Mesenchymal stem cell (in vitro differentiated cells and primary cell): ENCODE measurements around the gene PTPRD.

Experiments used
- DNase-seq: peaks from one replicate; pipeline ENCODE4 v3.0.0-alpha.2; 2013
- H2AFZ ChIP-seq: one replicate; pipeline ENCODE4 v1.6.1; 2013; ENCODE audit warnings: low read depth, mild to moderate bottlenecking, control low read depth, inconsistent platforms, low read length, moderate library complexity
- H2AK5ac ChIP-seq: 2 replicates; pipeline ENCODE4 v1.6.1; 2013; ENCODE audit warnings: low read length, moderate library complexity, mild to moderate bottlenecking, inconsistent platforms; ENCODE audit not compliant: severe bottlenecking
- H2BK120ac ChIP-seq: one replicate; pipeline ENCODE4 v1.6.1; 2013; ENCODE audit warnings: low read depth, mild to moderate bottlenecking, inconsistent platforms, low read length, moderate library complexity
- H2BK12ac ChIP-seq, 2 experiments: one replicate each; pipeline ENCODE4 v1.6.1; 2013; ENCODE audit warnings: inconsistent platforms in 2 of 2, low read length in 2 of 2, mild to moderate bottlenecking in 2 of 2, moderate library complexity in 2 of 2, control low read depth in 1 of 2
- H2BK15ac ChIP-seq: one replicate; pipeline ENCODE4 v1.6.1; 2013; ENCODE audit warnings: mild to moderate bottlenecking, low read depth, inconsistent platforms; ENCODE audit not compliant: poor library complexity, severe bottlenecking
- H2BK5ac ChIP-seq: 2 replicates; pipeline ENCODE4 v1.6.1; 2013; ENCODE audit warnings: low read depth, mild to moderate bottlenecking, low read length, control low read depth, inconsistent platforms; ENCODE audit not compliant: poor library complexity, severe bottlenecking
- H3K14ac ChIP-seq, 2 experiments: one replicate each; pipeline ENCODE4 v1.6.1; 2013; ENCODE audit warnings: inconsistent platforms in 2 of 2, low read length in 2 of 2, control low read depth in 1 of 2, mild to moderate bottlenecking in 1 of 2, moderate library complexity in 1 of 2
- H3K18ac ChIP-seq, 2 experiments: one replicate each; pipeline ENCODE4 v1.6.1; 2013; ENCODE audit warnings: inconsistent platforms in 2 of 2, low read length in 2 of 2, control low read depth in 1 of 2, low read depth in 1 of 2, mild to moderate bottlenecking in 1 of 2
- H3K23ac ChIP-seq, 2 experiments: one replicate each; pipeline ENCODE4 v1.6.1; 2013; ENCODE audit warnings: inconsistent platforms in 2 of 2, low read length in 2 of 2, mild to moderate bottlenecking in 2 of 2, moderate library complexity in 2 of 2, control low read depth in 1 of 2
- H3K27ac ChIP-seq: 2 replicates; pipeline ENCODE4 v1.5.1; 2013; ENCODE audit warnings: mild to moderate bottlenecking, moderate library complexity, low read length, control low read depth, inconsistent platforms; ENCODE audit not compliant: poor library complexity, severe bottlenecking
- H3K27me3 ChIP-seq, 2 experiments: 2 replicates each; pipeline versions ENCODE4 v1.6.1 to v1.7.0; 2013; ENCODE audit warnings: low read length in 2 of 2, mild to moderate bottlenecking in 2 of 2, moderate library complexity in 2 of 2, control low read depth in 1 of 2, inconsistent platforms in 1 of 2; ENCODE audit not compliant: control insufficient read depth in 1 of 2, insufficient read depth in 1 of 2
- H3K36me3 ChIP-seq, 2 experiments: 2 replicates each; pipeline versions ENCODE4 v1.6.1 to v1.7.0; 2013; ENCODE audit warnings: low read length in 2 of 2, control low read depth in 1 of 2, inconsistent platforms in 1 of 2, low read depth in 1 of 2, mild to moderate bottlenecking in 1 of 2; ENCODE audit not compliant: insufficient read depth in 2 of 2, control insufficient read depth in 1 of 2
- H3K4ac ChIP-seq, 2 experiments: one replicate each; pipeline ENCODE4 v1.6.1; 2013; ENCODE audit warnings: inconsistent platforms in 2 of 2, low read length in 2 of 2, mild to moderate bottlenecking in 2 of 2, moderate library complexity in 2 of 2, control low read depth in 1 of 2, low read depth in 1 of 2
- H3K4me1 ChIP-seq: 2 replicates; pipeline ENCODE4 v1.6.1; 2013; ENCODE audit warnings: low read depth, low read length, control low read depth; ENCODE audit not compliant: control insufficient read depth, insufficient read depth
- H3K4me2 ChIP-seq: 2 replicates; pipeline ENCODE4 v1.6.1; 2013; ENCODE audit warnings: low read length, mild to moderate bottlenecking, inconsistent platforms; ENCODE audit not compliant: poor library complexity, severe bottlenecking
- H3K4me3 ChIP-seq, 2 experiments: 2 replicates each; pipeline versions ENCODE4 v1.5.1 to v1.7.0; 2013; ENCODE audit warnings: low read length in 2 of 2, mild to moderate bottlenecking in 2 of 2, control low read depth in 1 of 2, low read depth in 1 of 2; ENCODE audit not compliant: insufficient read depth in 1 of 2
- H3K79me1 ChIP-seq: replicated peaks from 2 replicates; pipeline ENCODE4 v1.6.1; 2013; ENCODE audit warnings: mild to moderate bottlenecking, control low read depth, low read length, inconsistent platforms; ENCODE audit not compliant: poor library complexity, severe bottlenecking
- H3K9ac ChIP-seq: 2 replicates; pipeline ENCODE4 v1.7.0; 2013; ENCODE audit warnings: mild to moderate bottlenecking, low read length, moderate library complexity
- H3K9me3 ChIP-seq: 2 replicates; pipeline ENCODE4 v1.7.0; 2013; ENCODE audit warnings: mild to moderate bottlenecking, low read length; ENCODE audit not compliant: control insufficient read depth
- H4K8ac ChIP-seq: one replicate; pipeline ENCODE4 v1.6.1; 2013; ENCODE audit warnings: inconsistent platforms, mild to moderate bottlenecking, low read length, moderate library complexity
- H4K91ac ChIP-seq: one replicate; pipeline ENCODE4 v1.6.1; 2013; ENCODE audit warnings: mild to moderate bottlenecking, low read length, inconsistent platforms
- WGBS: methylation state at CpG from one replicate; pipeline ENCODE4 v1.1.7; 2013; ENCODE audit warnings: mixed read lengths; 5-methylcytosine and 5-hydroxymethylcytosine counted together

PTPRD gene

GRCh38 chr9:9396518-9396917 is 1216.3 kb downstream of the PTPRD start:
- no peak overlapping the region for H4K91ac ChIP-seq
- no peak overlapping the region for H2BK5ac ChIP-seq
- no peak overlapping the region for H3K23ac ChIP-seq
- no peaks in the 10 kb centered on the region for H3K36me3 ChIP-seq
- H3K79me1 ChIP-seq, result no peaks in the 10 kb centered on the region
- H3K9ac ChIP-seq, result no peak overlapping the region
- H3K4me1 ChIP-seq, result no peaks in the 10 kb centered on the region
- H3K14ac ChIP-seq, result no peak overlapping the region
- no peak overlapping the region for H3K27ac ChIP-seq
- H3K9me3 ChIP-seq, result peaks cover 5% of the 10 kb centered on the region
- 100% methylated on average over 1 of the region's 2 CpGs for WGBS
- H2AFZ ChIP-seq, result no peak overlapping the region
- no peak overlapping the region for H2BK120ac ChIP-seq
- H3K4me3 ChIP-seq, result no peak overlapping the region
- no peaks in the 10 kb centered on the region for H3K27me3 ChIP-seq
- no peak overlapping the region for H3K18ac ChIP-seq
- no peak overlapping the region for H4K8ac ChIP-seq
- no peak overlapping the region for H3K4ac ChIP-seq
- no peak overlapping the region for H3K4me2 ChIP-seq
- no peak overlapping the region for H2AK5ac ChIP-seq
- no peak overlapping the region for H2BK15ac ChIP-seq
- no peak overlapping the region for H2BK12ac ChIP-seq
- DNase-seq, result no peak

- Histone ChIP-seq H2BK15ac (no peak overlapping the region), H2BK120ac (no peak overlapping the region), H3K23ac (no peak overlapping the region), H3K4me1 (no peaks in the 10 kb centered on the region), H3K27ac (no peak overlapping the region), H3K4me3 (no peak overlapping the region), H3K14ac (no peak overlapping the region), H3K9ac (no peak overlapping the region), H3K79me1 (no peaks in the 10 kb centered on the region), H2BK12ac (no peak overlapping the region), H3K36me3 (no peaks in the 10 kb centered on the region), H3K4ac (no peak overlapping the region), H2AFZ (no peak overlapping the region), H3K9me3 (peaks cover 5% of the 10 kb centered on the region), H3K4me2 (no peak overlapping the region), H3K18ac (no peak overlapping the region), H2BK5ac (no peak overlapping the region), H4K91ac (no peak overlapping the region), H3K27me3 (no peaks in the 10 kb centered on the region), H4K8ac (no peak overlapping the region), H2AK5ac (no peak overlapping the region)
- DNase-seq, result no peak
- WGBS, result 75% methylated on average over 2 of the region's 5 CpGs
These were observed 1217.3 kb downstream of the PTPRD start for GRCh38 chr9:9395539-9395938.

- H3K36me3 ChIP-seq, result no peaks in the 10 kb centered on the region
- no peak overlapping the region for H4K8ac ChIP-seq
- no peak overlapping the region for H2BK15ac ChIP-seq
- H3K4me2 ChIP-seq, result no peak overlapping the region
- no peaks in the 10 kb centered on the region for H3K27me3 ChIP-seq
- H3K9me3 ChIP-seq, result peaks cover 7% of the 10 kb centered on the region
- no peaks in the 10 kb centered on the region for H3K79me1 ChIP-seq
- no peak overlapping the region for H2BK5ac ChIP-seq
- no peak overlapping the region for H3K9ac ChIP-seq
- no peak overlapping the region for H3K18ac ChIP-seq
- no peak overlapping the region for H2BK12ac ChIP-seq
- H3K4me1 ChIP-seq, result no peaks in the 10 kb centered on the region
- H3K4ac ChIP-seq, result no peak overlapping the region
- no peak overlapping the region for H3K27ac ChIP-seq
- H2AK5ac ChIP-seq, result no peak overlapping the region
- H2BK120ac ChIP-seq, result no peak overlapping the region
- H4K91ac ChIP-seq, result no peak overlapping the region
- no peak overlapping the region for H3K23ac ChIP-seq
- no peak overlapping the region for H3K4me3 ChIP-seq
- no peak overlapping the region for H2AFZ ChIP-seq
- no peak for DNase-seq
- WGBS, result 78% methylated on average over 3 of the region's 3 CpGs
- no peak overlapping the region for H3K14ac ChIP-seq
These were observed 1220.0 kb downstream of the PTPRD start for GRCh38 chr9:9392755-9393154.

- H2BK120ac ChIP-seq, result no peak overlapping the region
- H3K4me2 ChIP-seq, result no peak overlapping the region
- no peak overlapping the region for H3K18ac ChIP-seq
- H3K9me3 ChIP-seq, result peaks cover 7% of the 10 kb centered on the region
- no peak overlapping the region for H2AFZ ChIP-seq
- H3K27ac ChIP-seq, result no peak overlapping the region
- DNase-seq, result no peak
- no peaks in the 10 kb centered on the region for H3K36me3 ChIP-seq
- no peak overlapping the region for H2BK15ac ChIP-seq
- no peak overlapping the region for H4K91ac ChIP-seq
- no peaks in the 10 kb centered on the region for H3K4me1 ChIP-seq
- no peak overlapping the region for H4K8ac ChIP-seq
- no peak overlapping the region for H3K4ac ChIP-seq
- no peak overlapping the region for H3K23ac ChIP-seq
- no peak overlapping the region for H3K14ac ChIP-seq
- H3K79me1 ChIP-seq, result no peaks in the 10 kb centered on the region
- H2BK5ac ChIP-seq, result no peak overlapping the region
- H2AK5ac ChIP-seq, result no peak overlapping the region
- H3K4me3 ChIP-seq, result no peak overlapping the region
- 69% methylated on average over 3 of the region's 3 CpGs for WGBS
- H3K27me3 ChIP-seq, result no peaks in the 10 kb centered on the region
- no peak overlapping the region for H2BK12ac ChIP-seq
- no peak overlapping the region for H3K9ac ChIP-seq
These were observed 1222.9 kb downstream of the PTPRD start for GRCh38 chr9:9389904-9390303.
